GM18861 (cell line): ENCODE measurements around the gene FCHO2.

ENCODE experiments used
- ATAC-seq: cut with Tn5 transposase; IDR thresholded peaks from one replicate; pipeline ENCODE4 v1.9.1; 2021; ENCODE audit not compliant: unreplicated experiment

Gene FCHO2

DNA sequence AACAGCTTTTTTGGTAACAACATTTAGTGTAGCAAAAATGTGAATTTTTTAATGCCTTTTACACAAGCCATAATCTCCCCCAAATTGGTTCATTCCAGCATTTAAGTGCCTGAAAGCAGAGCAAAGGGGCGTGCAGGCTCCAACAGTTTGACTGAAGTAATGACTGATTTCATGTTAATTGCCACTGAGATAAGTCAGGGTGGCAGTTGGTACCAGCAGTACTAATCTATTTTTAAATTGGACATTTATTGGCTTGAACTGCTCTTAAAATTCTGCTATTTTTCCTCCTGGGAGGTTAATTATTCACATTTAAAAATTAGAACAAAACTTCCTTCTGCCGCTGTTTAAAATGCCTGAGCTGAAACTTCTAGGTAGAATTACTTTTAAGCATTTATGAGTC is 176.9 kb downstream of the FCHO2 start:
- no peak for ATAC-seq

DNA sequence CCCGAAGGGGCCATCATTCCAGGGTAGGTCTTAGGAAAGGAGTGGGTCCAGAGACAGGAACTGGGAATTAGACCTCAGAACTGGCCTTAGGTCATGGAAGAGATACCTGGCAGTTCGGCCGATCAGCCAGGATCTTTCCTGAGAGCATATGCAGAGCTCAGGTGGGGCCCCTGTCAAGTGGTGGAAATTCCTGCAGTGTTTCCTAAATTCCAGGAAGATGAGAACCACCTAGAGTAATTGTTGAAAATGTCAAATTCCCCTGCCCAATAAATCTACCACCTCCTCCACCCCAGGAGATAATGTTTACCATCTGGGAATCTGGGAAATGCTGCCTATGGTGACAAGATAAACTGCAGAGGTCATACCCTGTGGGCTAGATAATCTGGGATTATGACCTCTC is 179.2 kb downstream of the FCHO2 start:
- no peak for ATAC-seq

DNA sequence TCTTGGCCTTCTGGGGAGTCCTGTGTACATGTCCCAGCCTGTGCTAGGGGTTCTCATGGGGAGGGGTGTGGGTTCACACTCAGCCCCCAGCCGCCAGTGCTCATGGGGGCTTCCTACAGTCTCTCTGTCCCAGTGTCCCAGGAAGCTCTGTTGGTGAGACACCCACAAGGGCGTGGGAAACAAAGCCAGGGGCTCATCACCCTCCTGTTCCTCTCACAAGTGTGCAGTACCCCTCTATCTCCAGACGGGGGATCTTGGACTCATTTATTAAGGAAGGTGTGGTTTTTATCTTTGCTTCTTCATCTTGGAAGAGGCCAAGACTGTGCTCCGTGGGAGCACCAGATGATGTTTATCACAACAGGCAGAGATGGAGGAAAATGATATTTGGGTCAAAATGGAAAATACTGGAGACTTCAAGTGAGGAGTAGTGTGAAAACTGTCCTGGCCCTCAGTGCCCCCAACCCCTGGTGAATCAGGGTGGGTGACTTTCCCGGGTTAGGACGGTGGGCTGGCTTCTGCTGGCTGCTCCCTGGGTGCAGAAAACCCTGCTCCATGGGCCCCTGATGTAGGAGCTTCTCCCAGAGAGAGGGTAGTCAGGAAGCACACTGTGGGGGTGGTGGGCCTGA is 179.7 kb downstream of the FCHO2 start:
- no peak for ATAC-seq

DNA sequence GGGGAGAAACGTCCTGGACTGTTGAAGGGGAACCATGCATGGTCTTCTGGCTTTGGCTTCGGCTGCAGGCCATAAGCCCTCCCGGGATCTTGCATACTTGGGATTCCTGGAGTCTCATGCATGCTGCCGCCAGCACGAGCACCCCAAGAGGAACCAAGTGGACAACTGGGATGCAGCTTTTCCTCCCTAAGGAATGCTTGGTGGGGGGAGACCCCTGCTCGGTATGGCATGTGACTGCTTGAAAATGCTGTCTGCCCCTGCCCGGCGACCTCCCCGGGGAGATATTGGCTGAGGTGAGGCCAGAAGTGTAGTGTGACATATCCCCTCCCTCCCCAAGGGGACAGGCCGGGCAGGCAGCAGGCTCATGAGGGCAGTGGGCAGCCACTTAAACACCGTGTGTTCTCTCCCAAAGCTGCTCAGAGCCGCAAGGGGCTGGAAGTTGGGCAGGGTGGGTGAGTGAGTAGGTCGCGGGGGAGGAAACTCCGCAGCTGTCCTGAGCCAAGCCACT is 180.3 kb downstream of the FCHO2 start:
- ATAC-seq = no peak

DNA sequence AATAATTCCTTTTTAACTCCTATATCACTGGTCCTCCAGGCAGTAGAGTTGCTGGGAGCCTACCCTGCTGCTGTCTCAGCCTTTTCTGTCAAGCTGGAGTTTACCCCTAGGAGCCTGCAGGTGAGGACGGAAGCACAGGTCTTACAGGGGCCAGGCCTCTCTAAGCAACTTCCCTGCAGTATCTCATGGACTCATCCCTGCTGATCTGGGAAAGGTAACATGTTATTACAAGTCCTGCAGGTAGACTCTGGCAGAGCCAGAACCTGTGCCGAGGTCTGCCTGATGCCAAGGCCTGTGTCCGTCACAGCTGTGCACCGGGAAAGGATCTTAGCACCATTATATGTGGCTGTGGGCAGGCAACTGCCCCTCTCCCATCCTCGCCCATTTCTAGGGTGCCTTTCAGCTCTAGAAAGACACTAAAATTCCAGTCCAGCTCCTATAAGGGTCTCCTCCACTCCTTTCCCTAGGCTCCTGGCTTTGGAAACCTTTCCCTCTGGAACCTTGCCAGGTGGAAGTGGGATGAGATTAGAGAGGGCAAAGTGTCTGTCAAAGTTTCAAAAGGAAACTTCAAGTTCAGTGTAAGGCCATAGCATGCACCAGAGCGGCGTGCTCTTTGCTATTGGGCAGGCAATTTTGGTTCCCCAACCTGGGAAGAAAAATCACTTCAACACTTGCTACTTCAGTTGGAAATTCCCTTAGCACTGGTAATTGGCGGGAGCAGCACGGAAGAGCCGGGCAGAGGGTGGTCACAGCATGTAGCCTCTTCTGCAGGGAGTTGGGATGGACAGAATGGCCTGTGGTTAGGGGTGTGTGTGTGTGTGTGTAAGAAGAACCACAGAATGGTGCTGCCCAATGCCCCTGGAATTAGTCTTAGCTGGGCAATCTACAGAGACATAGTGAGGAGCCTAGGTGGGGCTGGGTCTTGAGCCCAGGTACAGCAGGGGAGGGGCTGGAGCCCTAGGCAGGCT is 182.0 kb downstream of the FCHO2 start:
- ATAC-seq = no peak

DNA sequence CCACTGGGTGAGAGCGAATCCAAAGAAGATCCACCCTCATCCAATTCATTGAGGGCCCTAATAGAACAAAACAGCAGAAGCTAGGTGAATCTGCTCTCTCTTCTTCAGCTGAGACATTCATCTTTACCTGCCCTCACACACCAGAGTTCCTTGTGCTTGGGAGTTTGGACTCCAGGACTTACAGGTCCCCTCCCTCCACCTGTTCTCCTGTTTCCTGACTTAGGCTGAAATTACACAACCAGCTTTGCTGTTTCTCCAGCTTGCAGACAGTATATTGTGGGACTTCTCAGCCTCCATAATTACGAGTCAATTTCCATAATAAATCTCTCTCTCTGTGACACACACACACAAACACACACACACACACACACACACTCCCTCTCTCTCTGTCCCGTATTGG is 183.6 kb downstream of the FCHO2 start:
- no peak for ATAC-seq
